HK-2 (cell line): ENCODE results near the gene VCAN.
"Not testable (repeated sequence)": the region's sequence is repeated elsewhere in the genome, so short reads cannot be mapped to it uniquely, and the experiment has no call there.

ENCODE experiments used
- DNase-seq: peaks from one replicate; pipeline ENCODE4 v3.0.0-alpha.2; 2018; ENCODE audit not compliant: unreplicated experiment

VCAN gene

GRCh38 chr5:83471405-83472212 lies at the start of gene VCAN:
Gene VCAN (plus strand): TSS chr5:83471744. CDS start chr5:83483519, 11,775 bp downstream.
- DNase-seq = peak; percentile 68

- no peak for DNase-seq
Measured at GRCh38 chr5:83422284-83422683, 49.3 kb upstream of the VCAN start.

- no peak for DNase-seq
Measured at GRCh38 chr5:83426855-83427254, 44.7 kb upstream of the VCAN start.

DNA sequence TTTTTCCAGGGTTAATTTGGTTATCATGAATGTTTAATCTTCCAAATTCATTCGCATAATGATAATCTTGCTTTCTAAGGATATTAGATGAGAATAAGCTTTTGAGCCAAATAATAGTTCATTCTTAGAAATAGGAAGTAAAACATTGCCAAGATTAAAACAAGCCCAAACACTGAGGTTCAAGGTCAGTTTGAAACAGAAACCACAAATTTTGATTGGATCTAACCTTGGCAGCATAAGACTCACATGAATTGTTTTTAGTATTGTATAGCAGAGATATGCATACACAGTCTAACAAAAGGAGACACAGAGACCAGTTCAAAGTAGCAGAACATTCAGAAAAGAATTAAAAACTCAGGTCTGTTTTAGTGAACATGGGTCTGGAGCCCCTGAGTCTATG lies 43.4 kb upstream of the VCAN start:
- DNase-seq = no peak

DNA sequence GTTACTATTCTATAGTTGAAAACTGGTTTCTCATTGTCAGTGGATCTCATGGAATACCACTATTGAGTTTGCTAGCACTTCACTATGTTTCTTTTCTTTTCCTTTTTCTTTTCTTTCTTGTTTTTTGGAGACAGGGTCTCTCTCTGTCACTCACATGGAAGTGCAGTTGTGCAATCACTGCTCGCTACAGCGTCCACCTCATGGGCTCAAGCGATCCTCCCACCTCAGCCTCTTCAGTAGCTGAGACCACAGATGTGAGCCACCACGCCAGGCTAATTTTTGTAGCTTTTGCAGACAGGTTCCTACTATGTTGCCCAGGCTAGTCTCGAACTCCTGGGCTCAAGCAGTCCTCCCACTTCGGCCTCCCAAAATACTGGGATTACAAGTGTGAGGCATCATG lies 42.7 kb upstream of the VCAN start:
- DNase-seq = no peak

GRCh38 chr5:83430130-83431010 lies 41.2 kb upstream of the VCAN start:
- DNase-seq = peak; percentile 27

DNA sequence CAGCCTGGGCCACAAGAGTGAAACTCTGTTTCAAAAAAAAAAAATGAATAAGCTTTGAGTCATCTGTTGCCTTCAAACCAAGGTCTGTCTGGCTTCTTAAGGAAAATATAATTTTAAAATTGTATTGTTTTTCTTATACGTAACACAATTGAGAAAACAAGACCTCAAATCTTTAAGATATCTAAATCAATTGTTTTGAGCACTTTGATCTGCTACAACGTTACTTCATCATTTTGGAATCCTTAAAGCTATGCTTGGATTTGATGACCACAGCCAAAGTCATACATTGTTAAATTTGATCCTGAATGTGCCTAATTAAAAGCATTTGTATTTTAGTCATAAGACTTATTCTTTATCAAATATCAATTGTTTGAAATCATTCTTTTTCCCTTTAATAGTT lies 37.7 kb upstream of the VCAN start:
- DNase-seq = no peak

- no peak for DNase-seq
Measured at GRCh38 chr5:83434946-83435345, 36.6 kb upstream of the VCAN start.

- DNase-seq = no peak
Measured at GRCh38 chr5:83436276-83436675, 35.3 kb upstream of the VCAN start.

- DNase-seq = not testable (repeated sequence)
Measured at GRCh38 chr5:83437697-83438096, 33.8 kb upstream of the VCAN start.

- no peak for DNase-seq
Measured at GRCh38 chr5:83440826-83441225, 30.7 kb upstream of the VCAN start.

GRCh38 chr5:83441747-83442146 lies 29.8 kb upstream of the VCAN start:
- DNase-seq = no peak

DNA sequence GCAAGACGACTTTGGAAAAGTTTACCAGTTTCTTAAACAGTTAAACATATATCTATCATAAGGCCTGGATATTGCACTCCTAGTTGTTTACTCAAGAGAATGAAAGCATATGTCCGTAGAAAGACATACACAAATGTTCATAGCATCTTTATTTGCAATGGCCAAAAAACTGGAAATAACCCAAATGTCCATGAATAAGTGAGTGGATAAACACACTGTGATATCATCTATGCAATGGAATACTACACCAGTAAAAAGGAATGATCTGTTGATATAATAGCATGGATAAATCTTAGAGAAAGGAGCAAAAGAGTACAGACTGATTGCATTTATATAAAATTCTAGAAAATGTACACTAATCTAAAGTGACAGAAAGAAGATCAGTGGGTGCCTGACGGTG lies 28.0 kb upstream of the VCAN start:
- no peak for DNase-seq

- no peak for DNase-seq
Measured at GRCh38 chr5:83444445-83444844, 27.1 kb upstream of the VCAN start.

GRCh38 chr5:83446253-83446947 lies 25.1 kb upstream of the VCAN start:
- no peak for DNase-seq

DNA sequence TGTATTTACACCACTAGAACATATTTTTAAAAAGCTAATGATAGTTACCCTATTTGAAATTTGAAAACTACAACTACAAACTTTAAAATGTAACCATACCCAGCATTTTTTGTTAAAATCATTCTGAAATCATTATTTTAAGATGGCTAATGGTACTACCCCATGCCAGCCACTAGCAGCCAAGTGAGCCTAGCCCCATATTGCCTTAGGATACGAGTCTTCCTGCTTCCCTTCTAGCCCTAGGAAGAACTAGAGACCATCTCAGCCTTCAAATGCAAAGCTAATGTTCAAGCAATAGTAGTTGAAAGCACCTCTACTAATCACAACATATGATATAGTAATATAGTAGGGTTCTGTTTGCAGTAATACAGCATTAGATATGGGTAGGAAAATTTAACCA lies 24.0 kb upstream of the VCAN start:
- no peak for DNase-seq

DNA sequence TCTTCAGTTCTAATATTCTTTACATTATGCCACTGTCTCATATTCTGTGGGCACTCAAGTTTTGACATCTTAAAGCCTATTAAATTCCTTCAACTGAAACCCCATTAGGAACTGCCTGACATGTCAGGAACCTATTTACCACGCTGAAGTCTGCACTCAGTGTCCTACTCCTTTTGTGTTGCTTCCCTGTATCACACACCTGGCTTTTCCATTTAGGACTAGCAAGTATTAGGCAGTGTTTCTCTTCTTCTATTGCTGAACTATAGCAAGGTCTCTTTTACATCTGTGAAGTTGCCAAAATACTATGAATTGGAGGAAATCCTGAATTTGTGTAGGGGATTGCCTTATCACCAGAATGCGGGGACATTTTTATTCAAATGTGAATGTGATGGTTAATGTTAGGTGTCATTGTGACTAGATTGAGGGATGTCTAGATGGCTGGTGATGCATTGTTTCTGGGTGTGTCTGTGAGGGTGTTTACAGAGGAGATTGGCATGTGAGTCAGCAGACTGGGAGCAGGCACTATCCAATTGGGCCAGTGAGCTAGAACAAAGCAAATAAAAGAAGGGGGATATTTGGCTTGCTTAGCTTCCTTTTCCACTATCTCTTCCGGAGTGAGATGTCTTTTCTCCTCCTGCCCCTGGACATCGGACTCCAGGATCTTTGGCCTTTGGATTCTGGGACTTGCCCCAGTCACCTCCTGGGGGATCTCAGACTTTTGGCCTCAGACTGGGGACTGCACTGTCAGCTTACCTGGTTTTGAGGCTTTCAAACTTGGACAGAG lies 21.2 kb upstream of the VCAN start:
- DNase-seq = peak; percentile 14

DNA sequence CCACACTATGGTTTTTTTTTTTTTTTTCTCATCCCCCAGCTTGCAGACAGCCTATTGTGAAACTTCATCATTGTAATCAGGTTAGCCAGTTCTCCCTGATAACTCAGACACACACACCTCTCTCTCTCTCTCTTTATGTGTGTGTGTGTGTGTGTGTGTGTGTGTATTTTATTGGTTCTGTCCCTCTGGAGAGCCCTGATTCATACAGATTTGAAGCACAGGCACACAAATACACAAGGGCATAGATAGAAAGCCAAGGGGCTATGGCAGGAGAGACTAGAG lies 20.6 kb upstream of the VCAN start:
- no peak for DNase-seq

GRCh38 chr5:83451955-83452354 lies 19.6 kb upstream of the VCAN start:
- DNase-seq = no peak

DNA sequence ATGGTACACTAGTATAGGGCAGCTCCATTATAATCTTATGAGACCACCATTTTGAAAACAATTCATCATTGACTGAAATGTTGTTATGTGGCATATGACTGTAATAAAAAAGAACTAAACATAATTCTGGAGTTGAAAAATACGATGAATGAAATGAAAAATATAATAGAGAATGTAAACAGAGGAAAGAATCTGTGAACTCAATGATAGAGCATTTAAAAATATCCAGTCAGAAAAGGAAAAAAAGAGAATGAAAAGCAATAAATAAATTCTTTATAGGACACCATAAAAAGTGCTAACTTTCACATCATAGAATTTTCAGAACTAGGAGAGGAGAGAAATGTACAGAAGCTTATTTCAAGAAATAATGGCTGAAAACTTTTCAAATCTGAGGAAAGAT lies 17.6 kb upstream of the VCAN start:
- DNase-seq = no peak

DNA sequence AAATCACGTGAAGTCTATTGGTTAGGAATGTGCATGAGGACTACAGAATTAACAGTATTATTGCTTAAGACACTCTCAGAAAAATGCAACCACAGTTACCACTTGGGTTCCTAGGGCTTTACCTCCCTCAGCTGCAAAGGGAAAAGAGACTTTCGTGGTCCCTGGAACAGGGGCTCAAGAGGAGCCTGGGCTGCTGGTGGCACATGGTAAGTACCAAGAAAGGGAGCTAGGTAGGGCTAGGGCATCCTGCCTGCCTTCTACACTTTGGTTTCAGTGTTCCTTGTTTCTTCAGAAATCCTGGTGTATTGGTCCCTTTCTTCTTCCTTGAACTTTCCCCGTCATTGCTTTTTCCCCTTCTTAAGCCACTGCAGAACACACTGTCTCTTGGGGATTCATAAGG lies 7.3 kb upstream of the VCAN start:
- DNase-seq = no peak
